Stomach (tissue), 9 donors: ENCODE measurements around the gene TDRD12. TPM values are rescaled to one million over a fixed set of nuclear protein-coding genes. Genes with fewer than 3 reads are reported as not detected.
"Not testable (repeated sequence)": the region's sequence is repeated elsewhere in the genome, so short reads cannot be mapped to it uniquely, and the experiment has no call there.

Source experiments
- DNase-seq, 2 donors: peaks; one replicate each; pipeline versions ENCODE4 v3.0.0 to v3.0.0-alpha.2; 2013 to 2019
- H3K27ac ChIP-seq, 5 donors: fragments of 200-600 bp in 4 of 5; sonication (generic) in 4 of 5; one replicate each; pipeline ENCODE4 v1.5.1; 2013 to 2019; ENCODE audit warnings: mild to moderate bottlenecking in 1 of 5, moderate library complexity in 1 of 5
- H3K27me3 ChIP-seq, 3 donors: fragments of 200-600 bp; sonication (generic); one replicate each; pipeline ENCODE4 v1.5.1; 2017 to 2019; ENCODE audit warnings: mixed run types in 1 of 3
- H3K36me3 ChIP-seq, 4 donors: fragments of 200-600 bp; sonication (generic); 1 replicate in 3 of 4; 2 replicates in 1 of 4; pipeline ENCODE4 v1.5.1; 2016 to 2019
- H3K4me1 ChIP-seq, 4 donors: fragments of 200-600 bp; sonication (generic); one replicate each; pipeline ENCODE4 v1.5.1; 2016 to 2019
- H3K4me3 ChIP-seq, 4 donors: fragments of 200-600 bp; sonication (generic) in 3 of 4; one replicate each; pipeline ENCODE4 v1.5.1; 2016 to 2019; ENCODE audit warnings: mild to moderate bottlenecking in 1 of 4
- H3K9me3 ChIP-seq, 4 donors: fragments of 200-600 bp; sonication (generic); one replicate each; pipeline ENCODE4 v1.5.1; 2016 to 2019
- EP300 ChIP-seq: sonication (generic); formaldehyde crosslinking; IDR thresholded peaks from one replicate; pipeline ENCODE4 v1.6.1; 2017; ENCODE audit warnings: antibody characterized with exemption
- POLR2A ChIP-seq, 4 donors: fragments of 450-650 bp; IDR thresholded peaks; one replicate each; pipeline ENCODE4 v1.6.1; 2016; ENCODE audit warnings: antibody characterized with exemption in 4 of 4, control low read depth in 2 of 4, mild to moderate bottlenecking in 1 of 4, moderate library complexity in 1 of 4
- POLR2AphosphoS5 ChIP-seq, 3 donors: sonication (generic); formaldehyde crosslinking; IDR thresholded peaks; one replicate each; pipeline ENCODE4 v1.6.1; 2016; ENCODE audit warnings: antibody characterized with exemption in 3 of 3
- WGBS, 5 donors: extraction: QIAGEN DNeasy Blood & Tissue Kit in 3 of 5; methylation state at CpG; one replicate each; pipeline versions ENCODE4 v1.1.5 to v1.1.7; 2013 to 2018; 5-methylcytosine and 5-hydroxymethylcytosine counted together
- intact Hi-C: fragments of 100-400 bp; cut with DNase I; formaldehyde crosslinking; loops from one replicate; pipeline ENCODE4 v1.15.1; 2023; ENCODE audit warnings: low total_unique reads
- polyA plus RNA-seq, 3 donors: library from polyadenylated mRNA; stranded (reverse); fragments of 200-250 nt; gene quantifications; one replicate each; pipeline ENCODE4 v1.2.3, GENCODE V29; 2013
- total RNA-seq, 5 donors: library from RNA; depleted of rRNA; stranded (reverse); fragments of >200 nt; gene quantifications; one replicate each; pipeline versions ENCODE4 v1.1.0 to v1.2.3, GENCODE V29; 2014 to 2016
- TF ChIP-seq, protein P1 (sequence below), 7 experiments: fragments of 450-650 bp in 4 of 7; fragments of 200-600 bp in 3 of 7; sonication (generic) in 3 of 7; IDR thresholded peaks; one replicate each; pipeline ENCODE4 v1.5.1; 2016 to 2019; ENCODE audit warnings: antibody characterized with exemption in 7 of 7, control low read depth in 2 of 7, mild to moderate bottlenecking in 1 of 7
- donor health status: healthy with polysubstance abuse.
- donor health status: Bipolar disorder and iron deficiency.
- donor health status: healthy.

TDRD12 gene
- total and polyA plus RNA-seq, 8 donors, result 0.03 to 0.73 TPM; not detected in 6

DNA sequence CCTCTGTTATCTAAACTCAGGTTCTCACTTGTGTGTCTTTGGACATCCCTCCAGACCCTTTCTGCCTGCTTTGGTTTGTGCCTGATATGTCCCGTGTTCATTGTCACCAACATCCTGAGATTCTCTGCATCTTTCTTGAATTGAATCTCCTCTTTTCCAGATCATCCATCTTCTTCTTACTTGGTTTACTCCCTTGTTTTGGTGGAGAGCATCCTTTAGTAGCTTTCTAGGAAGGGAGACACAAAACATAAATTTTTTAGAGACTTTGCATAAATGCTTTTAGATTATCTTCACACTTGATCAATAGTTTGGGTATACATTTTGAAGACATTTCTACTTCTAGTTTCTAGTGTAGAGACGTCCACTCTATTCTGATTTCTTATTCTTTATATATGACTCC lies 61.7 kb downstream of the TDRD12 start:
- intact Hi-C loops, result no loop called here
- no peak for DNase-seq
- H3K27ac ChIP-seq, result no peak overlapping the region
- no peaks in the 10 kb centered on the region for H3K27me3 ChIP-seq
- TF ChIP-seq EP300, result no peak
- TF ChIP-seq, protein P1, sequence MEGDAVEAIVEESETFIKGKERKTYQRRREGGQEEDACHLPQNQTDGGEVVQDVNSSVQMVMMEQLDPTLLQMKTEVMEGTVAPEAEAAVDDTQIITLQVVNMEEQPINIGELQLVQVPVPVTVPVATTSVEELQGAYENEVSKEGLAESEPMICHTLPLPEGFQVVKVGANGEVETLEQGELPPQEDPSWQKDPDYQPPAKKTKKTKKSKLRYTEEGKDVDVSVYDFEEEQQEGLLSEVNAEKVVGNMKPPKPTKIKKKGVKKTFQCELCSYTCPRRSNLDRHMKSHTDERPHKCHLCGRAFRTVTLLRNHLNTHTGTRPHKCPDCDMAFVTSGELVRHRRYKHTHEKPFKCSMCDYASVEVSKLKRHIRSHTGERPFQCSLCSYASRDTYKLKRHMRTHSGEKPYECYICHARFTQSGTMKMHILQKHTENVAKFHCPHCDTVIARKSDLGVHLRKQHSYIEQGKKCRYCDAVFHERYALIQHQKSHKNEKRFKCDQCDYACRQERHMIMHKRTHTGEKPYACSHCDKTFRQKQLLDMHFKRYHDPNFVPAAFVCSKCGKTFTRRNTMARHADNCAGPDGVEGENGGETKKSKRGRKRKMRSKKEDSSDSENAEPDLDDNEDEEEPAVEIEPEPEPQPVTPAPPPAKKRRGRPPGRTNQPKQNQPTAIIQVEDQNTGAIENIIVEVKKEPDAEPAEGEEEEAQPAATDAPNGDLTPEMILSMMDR (IDR thresholded peaks at IDR 0.05), result no peak
- no peak for TF ChIP-seq POLR2AphosphoS5 (IDR thresholded peaks at IDR 0.05)
- no peak for TF ChIP-seq POLR2A (IDR thresholded peaks at IDR 0.05)
- peaks cover 0 to 15% (median 4%) of the 10 kb centered on the region in 4 donors for H3K9me3 ChIP-seq
- no peak overlapping the region for H3K4me3 ChIP-seq
- H3K36me3 ChIP-seq, result no peaks in the 10 kb centered on the region
- H3K4me1 ChIP-seq, result no peaks in the 10 kb centered on the region
- 91 to 98% (median 94%) methylated on average over 2 of the region's 2 CpGs for WGBS, 5 donors

DNA sequence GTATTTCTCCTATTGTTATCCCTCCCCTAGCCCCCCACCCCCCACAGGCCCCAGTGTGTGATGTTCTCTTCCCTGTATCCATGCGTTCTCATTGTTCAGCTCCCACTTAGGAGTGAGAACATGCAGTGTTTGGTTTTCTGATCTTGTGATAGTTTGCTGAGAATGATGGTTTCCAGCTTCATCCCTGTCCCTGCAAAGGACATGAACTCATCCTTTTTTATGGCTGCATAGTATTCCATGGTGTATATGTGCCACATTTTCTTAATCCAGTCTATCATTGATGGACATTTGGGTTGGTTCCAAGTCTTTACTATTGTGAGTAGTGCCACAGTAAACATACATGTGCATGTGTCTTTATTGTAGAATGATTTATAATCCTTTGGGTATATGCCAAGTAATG lies 62.5 kb downstream of the TDRD12 start:
- H3K4me3 ChIP-seq, DNase-seq, H3K27me3 ChIP-seq, H3K4me1 ChIP-seq, H3K27ac ChIP-seq, intact Hi-C loops, H3K36me3 ChIP-seq: not testable (repeated sequence)
- 94 to 100% (median 94%) methylated on average over 1 of the region's 1 CpG for WGBS, 5 donors
- peaks cover 0 to 15% (median 4%) of the 10 kb centered on the region in 4 donors for H3K9me3 ChIP-seq

DNA sequence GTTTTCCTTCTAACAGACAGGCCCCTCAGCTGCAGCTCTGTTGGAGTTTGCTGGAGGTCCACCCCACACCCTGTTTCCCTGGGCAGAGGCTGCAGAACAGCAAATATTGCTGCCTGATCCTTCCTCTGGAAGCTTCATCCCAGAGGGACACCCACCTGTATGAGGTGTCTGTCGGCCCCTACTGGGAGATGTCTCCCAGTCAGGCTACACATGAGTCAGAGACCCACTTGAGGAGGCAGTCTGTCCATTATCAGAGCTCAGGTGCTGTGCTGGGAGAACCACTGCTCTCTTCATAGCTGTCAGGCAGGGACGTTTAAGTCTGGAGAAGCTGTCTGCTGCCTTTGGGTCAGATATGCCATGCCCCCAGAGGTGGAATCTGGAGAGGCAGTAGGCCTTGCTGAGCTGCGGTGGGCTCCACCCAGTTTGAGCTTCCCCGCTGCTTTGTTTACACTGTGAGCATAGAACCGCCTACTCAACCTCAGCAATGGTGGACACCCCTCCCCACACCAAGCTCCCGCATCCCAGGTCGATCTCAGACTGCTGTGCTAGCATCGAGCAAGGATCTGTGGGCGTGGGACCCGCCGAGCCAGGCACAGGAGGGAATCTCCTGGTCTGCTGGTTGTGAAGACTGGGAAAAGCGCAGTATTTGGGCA lies 67.7 kb downstream of the TDRD12 start:
- whole genome bisulfite sequencing, 5 donors, result 36 to 65% (median 53%) methylated on average over 2 to 12 of the region's 12 CpGs
- DNase-seq, result peak in 1 of 2 donors; percentile 7
- H3K27ac ChIP-seq, H3K4me3 ChIP-seq, H3K9me3 ChIP-seq, intact Hi-C loops, H3K4me1 ChIP-seq, H3K27me3 ChIP-seq, H3K36me3 ChIP-seq: not testable (repeated sequence)

DNA sequence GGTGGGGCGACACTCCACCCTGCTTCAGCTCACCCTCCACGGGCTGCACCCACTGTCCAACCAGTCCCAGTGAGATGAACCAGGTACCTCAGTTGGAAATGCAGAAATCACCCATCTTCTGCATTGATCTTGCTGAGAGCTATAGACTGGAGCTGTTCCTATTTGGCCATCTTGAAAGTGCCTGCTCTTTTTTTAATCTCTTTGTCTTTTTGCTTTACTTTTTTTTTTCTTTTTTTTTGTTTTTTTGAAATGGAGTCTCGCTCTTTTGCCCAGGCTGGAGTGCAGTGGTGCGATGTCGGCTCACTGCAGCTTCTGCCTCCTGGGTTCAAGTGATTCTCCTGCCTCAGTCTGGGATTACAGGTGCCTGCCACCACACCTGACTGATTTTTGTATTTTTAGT lies 68.3 kb downstream of the TDRD12 start:
- 94 to 98% (median 94%) methylated on average over 5 of the region's 5 CpGs for WGBS, 5 donors
- H3K4me1 ChIP-seq, H3K9me3 ChIP-seq, H3K27me3 ChIP-seq, H3K27ac ChIP-seq, DNase-seq, intact Hi-C loops, H3K36me3 ChIP-seq, H3K4me3 ChIP-seq: not testable (repeated sequence)

DNA sequence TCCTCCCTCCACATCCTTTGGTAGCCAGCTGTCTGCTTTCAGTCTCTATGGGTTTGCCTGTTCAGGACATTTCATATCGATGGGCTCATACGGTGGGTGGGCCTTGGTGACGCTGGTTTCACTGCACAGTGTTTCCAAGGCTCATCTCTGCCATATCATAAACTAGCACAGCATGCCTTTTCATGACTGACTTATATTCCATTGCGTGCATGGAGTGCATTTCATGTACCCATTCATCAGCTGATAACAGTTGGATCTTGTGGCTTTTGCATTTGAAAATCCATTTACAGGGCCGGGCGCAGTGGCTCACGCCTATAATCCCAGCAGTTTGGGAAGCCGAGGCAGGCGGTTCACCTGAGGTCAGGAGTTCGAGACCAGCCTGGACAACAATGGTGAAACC lies 69.9 kb downstream of the TDRD12 start:
- Histone ChIP-seq H3K36me3 (no peaks in the 10 kb centered on the region), H3K27me3 (no peaks in the 10 kb centered on the region), H3K27ac (no peak overlapping the region), H3K4me1 (no peaks in the 10 kb centered on the region), H3K9me3 (no peaks in the 10 kb centered on the region), H3K4me3 (no peak overlapping the region)
- intact Hi-C loops, result no loop called here
- DNase-seq, result no peak
- TF ChIP-seq POLR2AphosphoS5 (IDR thresholded peaks at IDR 0.05), result no peak
- TF ChIP-seq POLR2A (IDR thresholded peaks at IDR 0.05), result no peak
- TF ChIP-seq EP300, result no peak
- TF ChIP-seq, protein P1 (IDR thresholded peaks at IDR 0.05), result no peak
- 94 to 97% (median 96%) methylated on average over 10 of the region's 10 CpGs for WGBS, 5 donors

DNA sequence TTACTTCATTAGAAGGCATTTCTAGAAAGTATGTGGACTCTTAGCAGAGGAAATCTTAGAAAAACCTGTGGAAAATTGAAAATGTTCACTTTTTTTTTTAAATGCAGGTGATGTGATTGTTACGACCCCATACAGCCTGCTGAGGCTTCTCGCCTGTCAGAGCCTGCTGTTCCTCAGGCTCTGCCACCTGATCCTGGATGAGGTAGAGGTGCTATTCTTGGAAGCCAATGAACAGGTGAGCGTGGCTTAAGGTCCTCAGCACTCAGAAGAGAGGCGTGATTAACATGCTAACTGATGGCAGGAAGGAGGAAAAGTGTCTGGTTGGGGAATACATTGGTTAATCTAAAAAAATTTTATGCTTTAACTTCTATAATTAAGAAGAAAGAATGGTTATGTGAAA lies 78.6 kb downstream of the TDRD12 start:
- TF ChIP-seq EP300, result no peak
- 80 to 92% (median 85%) methylated on average over 4 of the region's 4 CpGs for WGBS, 5 donors
- H3K4me1 ChIP-seq, result no peaks in the 10 kb centered on the region
- no peak overlapping the region for H3K27ac ChIP-seq
- no peaks in the 10 kb centered on the region for H3K36me3 ChIP-seq
- DNase-seq, result no peak
- H3K27me3 ChIP-seq, result no peaks in the 10 kb centered on the region
- H3K9me3 ChIP-seq, result no peaks in the 10 kb centered on the region
- intact Hi-C loops, result no loop called here
- no peak overlapping the region for H3K4me3 ChIP-seq
